C1 segment of cervical spinal cord (tissue), 14 donors: ENCODE measurements around the gene COTL1.

Experiments
- DNase-seq, 14 donors: peaks; one replicate each; lab custom pipeline; 2025; lab: John Stamatoyannopoulos, UW

COTL1 gene

GRCh38 chr16:84597931-84598351, 19.9 kb downstream of the COTL1 start:
- no peak for DNase-seq

GRCh38 chr16:84597528-84597896, 20.4 kb downstream of the COTL1 start:
- no peak for DNase-seq

DNA sequence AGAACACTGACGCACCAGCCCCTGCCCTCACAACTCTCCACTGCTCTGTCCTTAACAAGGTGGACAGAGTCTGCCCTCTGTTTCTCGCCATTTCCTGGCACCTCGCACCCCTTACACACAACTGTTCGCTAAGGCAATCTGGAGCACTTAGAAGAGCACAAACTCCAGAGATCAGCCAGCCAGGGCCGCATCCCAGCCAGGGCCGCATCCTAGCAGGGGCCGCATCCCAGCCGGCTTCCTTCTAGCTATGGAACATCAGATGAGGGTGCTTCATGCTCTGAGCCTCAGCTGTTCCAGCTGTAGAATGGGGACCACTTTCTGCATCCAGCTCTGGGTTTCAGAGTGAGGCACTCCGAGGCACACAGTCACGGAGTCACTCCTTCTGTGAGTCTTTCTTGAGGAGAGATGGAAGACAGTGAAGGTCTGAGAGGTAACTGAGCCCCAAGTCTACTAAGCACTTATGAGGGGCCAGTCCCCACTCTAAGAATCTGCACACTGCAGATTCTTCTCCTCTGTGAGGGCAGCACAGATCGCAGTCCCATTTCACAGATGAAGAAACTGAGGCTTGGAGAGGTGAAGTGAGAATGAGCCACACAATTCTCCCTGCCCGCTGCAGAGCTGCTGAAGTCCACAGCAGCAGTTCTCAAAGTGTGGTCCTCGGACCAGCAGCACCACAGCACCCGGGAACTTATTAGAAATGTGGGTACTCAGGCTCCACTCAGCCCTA, 20.9 kb downstream of the COTL1 start:
- no peak for DNase-seq

DNA sequence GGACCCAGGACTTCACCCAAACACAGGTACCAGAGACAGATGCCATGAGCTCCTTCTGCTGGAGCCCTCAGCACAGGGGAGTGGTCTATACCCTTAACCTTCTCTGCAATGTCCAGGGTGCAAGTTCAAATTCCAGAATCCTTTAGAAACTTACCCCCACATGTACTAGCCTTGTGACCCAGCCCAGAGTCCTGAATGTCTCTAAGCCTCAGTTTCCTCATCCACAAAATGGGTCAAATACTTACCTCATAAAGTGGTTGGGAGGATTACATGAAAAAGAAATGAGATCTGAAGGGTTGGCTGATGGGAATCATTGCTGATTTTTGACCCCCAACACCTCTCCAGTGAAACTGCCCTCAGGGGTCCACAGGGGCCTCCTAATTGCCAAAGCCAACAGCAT, 21.7 kb downstream of the COTL1 start:
- no peak for DNase-seq

DNA sequence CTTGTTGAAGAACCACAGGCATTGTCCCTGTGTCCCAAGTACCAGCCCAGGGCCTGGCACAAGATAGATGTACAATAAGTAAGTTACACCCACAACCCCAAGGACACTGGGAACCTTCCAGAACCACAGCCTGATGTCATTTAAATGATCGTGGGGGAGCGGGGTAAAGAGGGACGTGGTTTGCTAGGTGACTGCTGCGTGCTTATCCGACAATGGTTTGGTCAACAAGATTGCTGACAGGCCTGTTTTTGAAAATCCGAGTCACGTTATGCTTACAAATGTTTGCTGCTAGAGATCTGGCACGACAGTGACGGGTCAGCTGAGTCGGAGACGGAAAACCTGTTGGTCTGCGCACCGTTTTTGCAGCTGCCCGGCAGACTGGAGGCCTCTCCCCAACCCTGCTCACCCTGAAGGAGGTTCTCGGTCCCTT, 22.8 kb downstream of the COTL1 start:
- DNase-seq: no peak

DNA sequence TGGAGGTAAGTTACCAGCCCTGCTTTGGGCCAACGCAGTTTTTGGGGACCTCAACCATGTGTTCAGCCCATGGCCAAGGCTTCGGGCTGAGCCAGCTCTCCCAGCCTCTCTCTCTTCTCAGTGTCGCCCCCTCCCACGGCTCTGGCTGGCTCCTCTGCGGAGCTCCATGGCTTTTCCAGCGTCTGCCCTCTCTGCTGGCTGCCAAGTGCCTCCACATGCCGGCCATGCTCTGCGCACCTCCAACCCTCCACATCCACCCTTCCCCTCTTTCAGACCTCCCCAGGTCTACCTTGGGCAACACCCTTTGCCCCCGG, 23.2 kb downstream of the COTL1 start:
- DNase-seq: no peak

DNA sequence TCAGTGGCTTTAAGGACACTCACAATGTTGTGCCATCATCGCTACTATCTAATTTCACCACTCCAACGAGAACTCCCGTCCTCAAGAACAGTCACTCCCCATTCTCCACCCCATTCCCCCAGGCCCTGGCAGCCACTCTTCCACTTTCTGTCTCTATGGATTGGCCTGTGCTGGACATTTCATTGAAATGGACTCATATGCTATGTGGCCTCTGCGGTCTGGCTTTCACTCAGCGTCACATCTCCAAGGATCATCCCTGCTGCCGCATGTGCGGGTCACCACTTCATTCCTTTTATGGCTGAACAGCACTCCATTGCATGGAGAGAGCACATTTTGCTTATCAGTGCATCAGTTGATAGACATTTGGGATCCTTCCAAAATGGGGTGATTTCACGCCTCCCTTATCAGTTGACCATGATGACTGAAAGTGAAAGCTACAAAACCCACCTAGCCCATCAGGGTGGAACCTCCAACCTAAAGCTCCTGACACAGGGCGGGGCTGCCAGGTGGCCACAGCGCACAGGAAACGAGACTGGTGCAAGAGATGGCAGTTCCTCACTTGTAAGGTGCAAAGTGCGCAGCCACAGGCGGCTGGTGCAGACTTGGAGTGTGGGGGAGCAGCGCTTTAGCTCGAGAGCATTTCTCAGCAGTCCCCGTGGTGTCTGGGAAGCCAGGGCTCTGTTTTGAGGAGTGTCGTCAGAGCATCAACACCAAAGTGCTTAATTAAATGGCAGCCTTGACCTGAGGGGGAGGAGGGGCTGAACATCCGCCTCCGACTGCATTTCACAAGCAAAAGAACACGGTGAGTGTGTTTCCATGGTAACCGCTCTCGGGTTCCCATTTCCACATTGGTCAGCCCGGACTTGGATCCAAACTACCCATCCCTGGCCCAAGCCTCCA, 23.8 kb downstream of the COTL1 start:
- peak in 9 of 14 donors; percentile 25 to 83 (median 45) for DNase-seq

DNA sequence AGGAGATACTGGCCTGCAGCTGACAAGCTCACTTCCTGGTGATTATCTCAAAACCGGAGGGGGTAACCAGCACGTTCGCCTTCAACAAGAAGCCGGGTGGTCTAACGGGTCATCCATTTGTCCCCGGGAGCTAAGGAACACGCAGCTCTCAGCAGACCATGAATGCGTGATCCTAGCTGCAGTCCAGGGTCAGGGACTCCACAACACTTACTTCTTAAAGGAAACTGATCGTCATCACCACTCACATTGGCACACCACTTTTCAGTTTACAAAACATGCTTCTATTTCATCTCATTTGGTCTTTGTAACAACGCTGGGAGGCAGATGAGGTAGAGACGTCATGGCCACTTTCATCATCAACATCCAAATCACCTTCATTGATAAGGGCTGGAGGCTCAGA, 25.2 kb downstream of the COTL1 start:
- no peak for DNase-seq

- DNase-seq: no peak
Observed at GRCh38 chr16:84589975-84590719, 27.7 kb downstream of the COTL1 start.

- DNase-seq: no peak
Observed at GRCh38 chr16:84588991-84589390, 28.9 kb downstream of the COTL1 start.

- DNase-seq: peak in 11 of 14 donors; percentile 25 to 73 (median 45)
Observed at GRCh38 chr16:84585886-84586285, 32.0 kb downstream of the COTL1 start.

GRCh38 chr16:84585467-84585866, 32.4 kb downstream of the COTL1 start:
- peak in 2 of 14 donors; percentile 46 to 53 for DNase-seq

DNA sequence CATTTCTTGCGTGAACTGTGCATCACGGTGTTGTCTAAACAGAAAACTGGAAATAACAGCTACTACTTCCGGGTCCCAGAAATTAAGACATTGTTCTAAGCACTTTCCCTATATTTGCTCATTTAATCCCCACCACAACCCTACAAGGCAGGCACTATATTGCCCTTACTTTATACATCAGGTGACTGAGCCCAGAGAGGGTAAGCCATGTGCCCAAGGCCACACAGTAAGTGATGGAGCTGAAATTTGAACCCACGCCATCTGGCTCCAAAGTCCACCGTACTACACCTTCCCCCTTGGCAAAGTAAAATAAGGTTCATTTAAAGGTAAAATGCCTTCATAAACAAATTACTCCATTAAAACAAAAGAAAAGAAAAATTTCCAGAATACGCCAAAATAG, 33.2 kb downstream of the COTL1 start:
- no peak for DNase-seq

DNA sequence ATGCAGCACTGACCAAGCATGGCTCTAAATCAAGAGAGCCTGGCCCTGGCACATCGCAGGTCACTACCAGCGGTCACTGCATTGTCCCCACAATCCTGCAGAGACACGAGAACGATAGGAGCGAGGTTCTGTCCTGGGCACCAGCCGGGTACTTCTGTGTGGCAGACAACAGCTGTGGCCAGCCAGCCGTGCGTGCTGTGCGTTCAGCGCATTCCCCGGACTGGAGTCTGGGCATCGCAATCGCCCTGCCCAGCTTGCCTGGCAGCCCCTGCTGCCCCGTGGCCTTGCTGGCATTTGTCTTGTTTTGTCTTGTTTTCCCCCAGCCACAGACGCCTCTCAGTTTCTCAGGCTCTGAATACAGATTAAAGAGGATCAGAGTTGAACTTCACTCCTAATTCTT, 33.9 kb downstream of the COTL1 start:
- peak in 12 of 14 donors; percentile 5 to 74 (median 40) for DNase-seq

DNA sequence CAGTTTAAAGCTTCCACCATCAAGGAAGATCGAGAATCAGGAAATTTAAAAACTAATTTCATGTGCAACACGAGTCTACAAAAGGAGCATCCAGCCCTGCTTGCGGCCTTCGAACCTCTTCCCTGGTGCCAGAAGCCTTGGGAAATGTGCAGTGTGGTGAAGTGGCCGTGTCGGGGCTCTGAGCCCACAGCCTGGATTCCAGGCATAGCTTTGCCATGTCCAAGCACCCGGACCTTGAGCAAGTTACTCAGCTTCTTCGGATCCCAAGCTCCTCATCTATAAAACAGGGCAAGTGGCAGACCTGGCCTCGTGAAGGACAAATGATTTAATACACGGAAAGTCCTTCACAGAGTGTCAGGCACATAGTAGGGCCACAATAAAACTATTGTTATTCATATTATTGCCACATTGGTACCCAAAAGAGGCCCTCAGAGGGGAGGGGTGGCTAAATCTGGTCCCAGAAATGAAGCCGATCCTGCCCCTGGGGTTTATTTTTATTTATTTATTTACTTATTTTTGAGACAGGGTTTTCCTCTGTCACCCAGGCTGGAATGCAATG, 34.8 kb downstream of the COTL1 start:
- DNase-seq: no peak

- DNase-seq: no peak
Observed at GRCh38 chr16:84581158-84581557, 36.7 kb downstream of the COTL1 start.

DNA sequence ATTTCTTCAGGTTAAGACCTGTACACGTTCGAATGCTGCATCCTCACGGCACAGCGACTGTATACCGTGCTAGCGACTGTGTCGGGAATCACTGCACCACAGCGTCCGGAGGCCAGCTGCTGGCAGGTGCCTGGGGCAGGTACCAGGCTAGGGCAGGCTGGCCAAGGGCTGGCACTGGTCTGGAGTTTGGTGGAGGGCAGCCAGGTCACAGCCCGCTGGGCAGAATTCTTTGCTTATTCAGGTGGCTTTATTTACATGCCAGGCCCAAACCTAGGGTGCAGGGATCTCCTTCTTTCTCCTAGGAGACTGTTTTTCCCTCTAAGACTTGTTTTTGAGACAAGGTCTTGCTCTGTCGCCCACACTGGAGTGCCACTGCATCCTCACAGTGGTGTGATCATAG, 37.9 kb downstream of the COTL1 start:
- DNase-seq: no peak

- DNase-seq: no peak
Observed at GRCh38 chr16:84578538-84579126, 39.2 kb downstream of the COTL1 start.

DNA sequence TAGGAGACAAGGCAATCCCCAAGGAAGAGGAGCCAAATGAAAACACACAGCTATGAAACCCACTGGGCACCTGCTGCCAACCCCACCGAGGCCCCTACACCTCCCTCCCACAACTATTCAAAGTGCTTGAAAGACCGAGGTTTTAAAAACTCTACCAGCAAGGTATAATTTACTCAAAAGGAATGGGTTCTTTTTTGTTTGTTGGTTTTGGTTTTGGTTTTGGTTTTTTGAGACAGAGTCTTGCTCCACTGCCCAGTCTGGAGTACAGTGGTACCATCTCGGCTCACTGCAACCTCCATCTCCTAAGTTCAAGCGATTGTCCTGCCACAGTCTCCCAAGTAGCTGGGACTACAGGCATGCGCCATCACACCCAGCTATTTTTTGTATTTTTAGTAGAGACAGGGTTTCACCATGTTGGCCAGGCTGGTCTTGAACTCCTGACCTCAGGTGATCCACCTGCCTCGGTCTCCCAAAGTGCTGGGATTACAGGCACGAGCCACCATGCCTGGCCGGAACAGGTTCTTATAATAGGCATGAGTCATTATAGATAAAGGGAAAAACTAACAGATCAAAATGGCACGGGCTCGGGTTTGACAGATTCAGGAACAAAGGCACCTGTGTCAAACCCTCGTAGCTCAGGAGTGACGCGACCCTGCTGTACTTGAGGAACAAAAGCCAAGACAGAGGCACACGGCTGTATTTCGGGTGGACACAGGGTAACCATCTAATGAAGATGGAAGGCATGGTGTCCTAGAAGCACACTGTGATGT, 40.7 kb downstream of the COTL1 start:
- DNase-seq: no peak

GRCh38 chr16:84575914-84576313, 42.0 kb downstream of the COTL1 start:
- DNase-seq: no peak

GRCh38 chr16:84574191-84574590, 43.7 kb downstream of the COTL1 start:
- DNase-seq: peak in 8 of 14 donors; percentile 23 to 79 (median 56)
